Astrocyte (in vitro differentiated cells and primary cell): ENCODE results near the gene NKD1.

Experiments used
- CTCF ChIP-seq: IDR thresholded peaks from 2 replicates; pipeline ENCODE4 v1.5.1; 2011; ENCODE audit warnings: low read depth, mild to moderate bottlenecking, inconsistent platforms, low read length, moderate library complexity; ENCODE audit not compliant: insufficient read depth
- EZH2 ChIP-seq: IDR thresholded peaks from 2 replicates; pipeline ENCODE4 v1.6.1; 2012; ENCODE audit warnings: mild to moderate bottlenecking, low read length, inconsistent platforms; ENCODE audit not compliant: insufficient read depth

GRCh38 chr16:50646345-50646744, 98.1 kb downstream of the NKD1 start:
- TF ChIP-seq CTCF (no peak), EZH2 (no peak)
